ENCODE data around the gene MSL1. TPM values are rescaled to one million over a fixed set of nuclear protein-coding genes. Genes with fewer than 3 reads are reported as not detected.
A peak's percentile ranks its signal among the peaks of the same experiment; 100 is the strongest.

Gene MSL1
- polyA plus RNA-seq, 1 donor from 2014 or later = 10.1 TPM

GRCh38 chr17:40107522-40108174 lies 14.1 kb upstream of the MSL1 start:
- peak overlapping the region; percentile 57 to 86 (median 70) for H3K4me3 Mint-ChIP-seq
- peak overlapping the region; percentile 82 to 94 (median 89) for H3K27ac Mint-ChIP-seq
- H3K4me1 Mint-ChIP-seq = peaks cover 36 to 61% (median 39%) of the 10 kb centered on the region in 3 donors
- H3K36me3 Mint-ChIP-seq = no peaks in the 10 kb centered on the region
- peaks cover 2% of the 10 kb centered on the region for H3K27me3 Mint-ChIP-seq
- H3K9me3 Mint-ChIP-seq = no peaks in the 10 kb centered on the region

- peak overlapping the region in 2 of 3 donors; percentile 18 to 89 for H3K27ac Mint-ChIP-seq
- peak overlapping the region in 1 of 4 donors; percentile 60 for H3K4me3 Mint-ChIP-seq
- no peaks in the 10 kb centered on the region for H3K9me3 Mint-ChIP-seq
- H3K36me3 Mint-ChIP-seq = no peaks in the 10 kb centered on the region
- H3K27me3 Mint-ChIP-seq = peaks cover 2% of the 10 kb centered on the region
- H3K4me1 Mint-ChIP-seq = peaks cover 42 to 64% (median 46%) of the 10 kb centered on the region in 3 donors
These were observed 12.6 kb upstream of the MSL1 start for GRCh38 chr17:40108970-40109824.

- Mint-ChIP-seq H3K27ac (peak overlapping the region; percentile 23 to 93 (median 89)), H3K27me3 (peaks cover 2% of the 10 kb centered on the region), H3K9me3 (no peaks in the 10 kb centered on the region), H3K4me3 (peak overlapping the region in 2 of 4 donors; percentile 65 to 82), H3K4me1 (peaks cover 41 to 60% (median 46%) of the 10 kb centered on the region in 3 donors), H3K36me3 (no peaks in the 10 kb centered on the region)
These were observed 11.5 kb upstream of the MSL1 start for GRCh38 chr17:40110026-40110845.

- peaks cover 43 to 54% (median 46%) of the 10 kb centered on the region in 3 donors for H3K4me1 Mint-ChIP-seq
These were observed 10.3 kb upstream of the MSL1 start for GRCh38 chr17:40111221-40112128.

GRCh38 chr17:40112191-40112711 lies 9.5 kb upstream of the MSL1 start:
- Mint-ChIP-seq H3K36me3 (no peaks in the 10 kb centered on the region), H3K27me3 (peaks cover 2% of the 10 kb centered on the region), H3K4me1 (peaks cover 42 to 48% (median 43%) of the 10 kb centered on the region in 3 donors), H3K4me3 (peak overlapping the region in 2 of 4 donors; percentile 61 to 65), H3K27ac (peak overlapping the region; percentile 67 to 93 (median 89)), H3K9me3 (no peaks in the 10 kb centered on the region)

More at GRCh38 chr17:40111221-40112128, 10.3 kb upstream of the MSL1 start:
- Mint-ChIP-seq H3K9me3 (no peaks in the 10 kb centered on the region), H3K36me3 (no peaks in the 10 kb centered on the region), H3K4me3 (peak overlapping the region; percentile 46 to 67 (median 63)), H3K27me3 (peaks cover 2% of the 10 kb centered on the region), H3K27ac (peak overlapping the region; percentile 89 to 93 (median 92))

- Mint-ChIP-seq H3K4me3 (peak overlapping the region in 2 of 4 donors; percentile 79 to 93), H3K27ac (peak overlapping the region; percentile 0 to 91 (median 83)), H3K27me3 (peaks cover 2% of the 10 kb centered on the region), H3K4me1 (peaks cover 38 to 43% (median 39%) of the 10 kb centered on the region in 3 donors), H3K36me3 (no peaks in the 10 kb centered on the region), H3K9me3 (no peaks in the 10 kb centered on the region)
These were observed 9.1 kb upstream of the MSL1 start for GRCh38 chr17:40112718-40113109.

- H3K4me1 Mint-ChIP-seq = peaks cover 32 to 37% (median 33%) of the 10 kb centered on the region in 3 donors
- H3K27ac Mint-ChIP-seq = peak overlapping the region; percentile 0 to 91 (median 83)
- H3K36me3 Mint-ChIP-seq = no peaks in the 10 kb centered on the region
- H3K4me3 Mint-ChIP-seq = peak overlapping the region; percentile 79 to 93 (median 89)
- H3K27me3 Mint-ChIP-seq = peaks cover 2% of the 10 kb centered on the region
- H3K9me3 Mint-ChIP-seq = no peaks in the 10 kb centered on the region
These were observed 8.5 kb upstream of the MSL1 start for GRCh38 chr17:40113110-40113906.

- Mint-ChIP-seq H3K4me3 (peak overlapping the region; percentile 70 to 92 (median 82)), H3K27me3 (peaks cover 2% of the 10 kb centered on the region), H3K27ac (peak overlapping the region in 2 of 3 donors; percentile 63 to 83), H3K36me3 (no peaks in the 10 kb centered on the region), H3K4me1 (peaks cover 30 to 35% (median 32%) of the 10 kb centered on the region in 3 donors), H3K9me3 (no peaks in the 10 kb centered on the region)
These were observed 7.9 kb upstream of the MSL1 start for GRCh38 chr17:40113907-40114245.

- Mint-ChIP-seq H3K27ac (no peak overlapping the region), H3K27me3 (peaks cover 2% of the 10 kb centered on the region), H3K4me1 (peaks cover 26 to 32% (median 31%) of the 10 kb centered on the region in 3 donors)
These were observed 6.7 kb upstream of the MSL1 start for GRCh38 chr17:40115101-40115436.

GRCh38 chr17:40122136-40122998 lies 596 bp downstream of the MSL1 start:
- no peaks in the 10 kb centered on the region for H3K36me3 Mint-ChIP-seq
- H3K27ac Mint-ChIP-seq = no peak overlapping the region
- peaks cover 22 to 23% (median 23%) of the 10 kb centered on the region in 3 donors for H3K4me1 Mint-ChIP-seq
- no peaks in the 10 kb centered on the region for H3K9me3 Mint-ChIP-seq
- no peaks in the 10 kb centered on the region for H3K27me3 Mint-ChIP-seq
- peak overlapping the region in 3 of 4 donors; percentile 92 to 100 (median 95) for H3K4me3 Mint-ChIP-seq

More at GRCh38 chr17:40115101-40115436, 6.7 kb upstream of the MSL1 start:
- no peaks in the 10 kb centered on the region for H3K36me3 Mint-ChIP-seq
- no peaks in the 10 kb centered on the region for H3K9me3 Mint-ChIP-seq
- peak overlapping the region in 1 of 4 donors; percentile 31 for H3K4me3 Mint-ChIP-seq

GRCh38 chr17:40122999-40123810 lies 1.4 kb downstream of the MSL1 start:
- peaks cover 22 to 23% (median 23%) of the 10 kb centered on the region in 3 donors for H3K4me1 Mint-ChIP-seq
- H3K27ac Mint-ChIP-seq = peak overlapping the region; percentile 67 to 90 (median 76)
- H3K4me3 Mint-ChIP-seq = peak overlapping the region; percentile 78 to 100 (median 98)
- peaks cover 2% of the 10 kb centered on the region for H3K36me3 Mint-ChIP-seq
- H3K27me3 Mint-ChIP-seq = no peaks in the 10 kb centered on the region
- H3K9me3 Mint-ChIP-seq = no peaks in the 10 kb centered on the region

- peak overlapping the region; percentile 78 to 100 (median 98) for H3K4me3 Mint-ChIP-seq
- no peaks in the 10 kb centered on the region for H3K27me3 Mint-ChIP-seq
- H3K27ac Mint-ChIP-seq = peak overlapping the region; percentile 67 to 90 (median 76)
- H3K9me3 Mint-ChIP-seq = no peaks in the 10 kb centered on the region
- H3K36me3 Mint-ChIP-seq = peaks cover 2% of the 10 kb centered on the region
- H3K4me1 Mint-ChIP-seq = peaks cover 22 to 23% (median 23%) of the 10 kb centered on the region in 3 donors
These were observed 2.0 kb downstream of the MSL1 start for GRCh38 chr17:40123811-40124114.
